ENCODE measurements around the gene NLRP14.

NLRP14 gene

GRCh38 chr11:7060868-7061267, 40.6 kb downstream of the NLRP14 start:
- DNase-seq = peak; percentile 73

GRCh38 chr11:7062534-7062933, 42.3 kb downstream of the NLRP14 start:
- DNase-seq = no peak

- no peak for DNase-seq
These were observed 52.2 kb downstream of the NLRP14 start for GRCh38 chr11:7072401-7073028.

GRCh38 chr11:7077101-7077500, 56.8 kb downstream of the NLRP14 start:
- peak; percentile 25 for DNase-seq

GRCh38 chr11:7079545-7080135, 59.4 kb downstream of the NLRP14 start:
- no peak for DNase-seq

- DNase-seq = no peak
These were observed 60.6 kb downstream of the NLRP14 start for GRCh38 chr11:7080900-7081299.

- DNase-seq = no peak
These were observed 61.2 kb downstream of the NLRP14 start for GRCh38 chr11:7081441-7081840.

- DNase-seq = no peak
These were observed 68.6 kb downstream of the NLRP14 start, which contains the start of gene RBMXL2 for GRCh38 chr11:7088921-7089320. Gene RBMXL2 (plus strand): TSS chr11:7088998. CDS start chr11:7089121, 123 bp downstream.

- DNase-seq = no peak
These were observed 69.3 kb downstream of the NLRP14 start for GRCh38 chr11:7089328-7090251.

GRCh38 chr11:7098235-7098832, 78.1 kb downstream of the NLRP14 start:
- DNase-seq = peak; percentile 88

- DNase-seq = no peak
These were observed 95.5 kb downstream of the NLRP14 start for GRCh38 chr11:7115780-7116179.

- no peak for DNase-seq
These were observed 96.1 kb downstream of the NLRP14 start for GRCh38 chr11:7116370-7116769.
